HepG2 (cell line): ENCODE data around the gene IRF4. TPM values are rescaled to one million over a fixed set of nuclear protein-coding genes. Genes with fewer than 3 reads are reported as not detected.

Source experiments
- ATAC-seq: fragments of 200-7000 bp; cut with Tn5 transposase; 3 replicates; pipeline ENCODE4 v1.9.1; 2020; ENCODE audit warnings: mild to moderate bottlenecking, moderate library complexity
- BruUV-seq: library from RNA; stranded (reverse); fragments of 400-500 nt; replicated peaks from 2 replicates; lab custom pipeline; 2021; lab: Mats Ljungman, UMichigan
- CTCF ChIA-PET: fragments of 300-600 bp; formaldehyde crosslinking; extraction: SDS; loops from one replicate; lab custom pipeline; 2021; ENCODE audit warnings: low total read pairs, inconsistent platforms, low intra/inter-chr PET ratio; lab: Yijun Ruan, JAX
- POLR2A ChIA-PET: fragments of 350-600 bp; sonication (Branson Sonifier 250); formaldehyde crosslinking; loops from one replicate; lab custom pipeline; 2020; ENCODE audit warnings: antibody characterized with exemption, inconsistent platforms; lab: Yijun Ruan, JAX
- DNase-seq: peaks from one replicate; pipeline ENCODE4 v3.0.0-alpha.2; 2015; ENCODE audit warnings: low spot score
- FAIRE-seq: peaks from 3 replicates; lab custom pipeline; 2011; peaks lifted over from hg19 to GRCh38; lab: Jason Lieb, UNC
- H2AFZ ChIP-seq: one replicate; pipeline ENCODE4 v1.6.1; 2011; ENCODE audit warnings: low read length, inconsistent platforms
- H3K27ac ChIP-seq: fragments of 300-600 bp; 3 replicates; pipeline ENCODE4 v1.8.0; 2011; ENCODE audit warnings: mixed run types, mild to moderate bottlenecking, mixed read lengths, low read length, inconsistent platforms; ENCODE audit not compliant: insufficient read depth; ENCODE audit errors: extremely low read length
- H3K27me3 ChIP-seq, 2 experiments: fragments of 200-600 bp in 1 of 2; 2 replicates in 1 of 2; 3 replicates in 1 of 2; pipeline versions ENCODE4 v1.6.0 to v1.8.0; 2011; ENCODE audit warnings: low read length in 2 of 2, mild to moderate bottlenecking in 2 of 2, moderate library complexity in 2 of 2, inconsistent platforms in 1 of 2; ENCODE audit not compliant: insufficient read depth in 2 of 2, control insufficient read depth in 1 of 2
- H3K36me3 ChIP-seq, 2 experiments: fragments of 200-600 bp in 1 of 2; replicated peaks in 1 of 2; 2 replicates in 1 of 2; 3 replicates in 1 of 2; pipeline versions ENCODE4 v1.5.1 to v1.8.0; 2011; ENCODE audit warnings: low read length in 2 of 2, inconsistent platforms in 1 of 2; ENCODE audit not compliant: insufficient read depth in 2 of 2, control insufficient read depth in 1 of 2
- H3K4me1 ChIP-seq: 2 replicates; pipeline ENCODE4 v1.5.1; 2012; ENCODE audit warnings: low read length, inconsistent platforms; ENCODE audit not compliant: insufficient read depth
- H3K4me2 ChIP-seq: 2 replicates; pipeline ENCODE4 v1.6.0; 2011; ENCODE audit warnings: low read depth, low read length, inconsistent platforms
- H3K4me3 ChIP-seq, 3 experiments: fragments of 200-600 bp in 1 of 3; sonication (generic), shearing (Covaris generic) in 1 of 3; replicated peaks in 1 of 3; 2 replicates each; pipeline ENCODE4 v1.5.1; 2011 to 2016; ENCODE audit warnings: low read length in 3 of 3, inconsistent platforms in 2 of 3, low read depth in 2 of 3, mild to moderate bottlenecking in 2 of 3, control low read depth in 1 of 3, mixed read lengths in 1 of 3; ENCODE audit not compliant: insufficient read depth in 1 of 3
- H3K79me2 ChIP-seq: one replicate; pipeline ENCODE4 v1.6.1; 2011; ENCODE audit warnings: low read length, inconsistent platforms; ENCODE audit not compliant: insufficient read depth
- H3K9ac ChIP-seq: 2 replicates; pipeline ENCODE4 v1.6.0; 2011; ENCODE audit warnings: mild to moderate bottlenecking, low read depth, low read length, inconsistent platforms; ENCODE audit not compliant: insufficient read depth
- H3K9me3 ChIP-seq: 2 replicates; pipeline ENCODE4 v1.5.1; 2012; ENCODE audit warnings: mild to moderate bottlenecking, low read length
- H4K20me1 ChIP-seq: 2 replicates; pipeline ENCODE4 v1.6.0; 2011; ENCODE audit warnings: inconsistent platforms, mild to moderate bottlenecking, low read length, moderate library complexity; ENCODE audit not compliant: insufficient read depth
- AGO1 ChIP-seq: fragments of 200-400 bp; formaldehyde crosslinking; IDR thresholded peaks from 2 replicates; pipeline ENCODE4 v1.6.1; 2017; ENCODE audit warnings: mild to moderate bottlenecking, low read depth, low read length, moderate library complexity; ENCODE audit not compliant: poor library complexity, severe bottlenecking
- ATF4 ChIP-seq, 2 experiments: fragments of 450-650 bp in 1 of 2; sonication (generic) in 1 of 2; formaldehyde crosslinking; IDR thresholded peaks; 2 replicates each; pipeline versions ENCODE4 v1.5.0 to v1.8.0; 2020 to 2022; ENCODE audit warnings: mild to moderate bottlenecking in 1 of 2, missing genetic modification reagents in 1 of 2
- MEF2D ChIP-seq: sonication (generic); formaldehyde crosslinking; IDR thresholded peaks from 2 replicates; pipeline ENCODE4 v1.5.1; 2020; ENCODE audit warnings: mild to moderate bottlenecking, missing genetic modification reagents
- NCOA2 ChIP-seq: sonication (generic); formaldehyde crosslinking; IDR thresholded peaks from 2 replicates; pipeline ENCODE4 v1.8.0; 2022; ENCODE audit warnings: inconsistent platforms
- NFE2L1 ChIP-seq: sonication (generic); formaldehyde crosslinking; IDR thresholded peaks from 2 replicates; pipeline ENCODE4 v1.4.0; 2020; ENCODE audit warnings: missing genetic modification reagents, mild to moderate bottlenecking, borderline replicate concordance
- NONO ChIP-seq, 2 experiments: fragments of 450-650 bp in 1 of 2; sonication (generic) in 1 of 2; formaldehyde crosslinking in 1 of 2; IDR thresholded peaks in 1 of 2; conservative IDR thresholded peaks in 1 of 2; 2 replicates each; pipeline versions ENCODE4 v1.6.1 to v1.8.0; 2017 to 2022; ENCODE audit warnings: mild to moderate bottlenecking in 1 of 2, missing genetic modification reagents in 1 of 2, moderate library complexity in 1 of 2
- SCMH1 ChIP-seq: sonication (generic); formaldehyde crosslinking; IDR thresholded peaks from 2 replicates; pipeline ENCODE4 v1.9.0; 2021; ENCODE audit warnings: missing genetic modification reagents, mild to moderate bottlenecking, borderline replicate concordance
- SP140L ChIP-seq: sonication (generic); formaldehyde crosslinking; IDR thresholded peaks from 2 replicates; pipeline ENCODE4 v1.4.0; 2020; ENCODE audit warnings: missing genetic modification reagents, borderline replicate concordance
- XBP1 ChIP-seq: sonication (generic); formaldehyde crosslinking; IDR thresholded peaks from 2 replicates; pipeline ENCODE4 v1.5.0; 2020; ENCODE audit warnings: missing genetic modification reagents
- ZMAT5 ChIP-seq: sonication (generic); formaldehyde crosslinking; IDR thresholded peaks from 2 replicates; pipeline ENCODE4 v1.5.0; 2020; ENCODE audit warnings: mild to moderate bottlenecking, low read depth, missing genetic modification reagents, borderline replicate concordance
- ZMYM4 ChIP-seq: sonication (generic); formaldehyde crosslinking; IDR thresholded peaks from 2 replicates; pipeline ENCODE4 v1.8.1; 2023; ENCODE audit warnings: mild to moderate bottlenecking, missing genetic modification reagents
- ZNF382 ChIP-seq: sonication (generic); formaldehyde crosslinking; IDR thresholded peaks from 2 replicates; pipeline ENCODE4 v1.5.0; 2020; ENCODE audit warnings: missing genetic modification reagents, mild to moderate bottlenecking, borderline replicate concordance
- WGBS: methylation state at CpG from one replicate; pipeline ENCODE4 v1.1.6; 2017; ENCODE audit warnings: low lambda C conversion rate; 5-methylcytosine and 5-hydroxymethylcytosine counted together
- in situ Hi-C: cut with HindIII; loops from 2 replicates; pipeline ENCODE4 v1.10.0; 2017; ENCODE audit warnings: low pct_unique_long_range_greater_than_20kb; ENCODE audit not compliant: extremely low pct_ligation_motif_present
- intact Hi-C: fragments of 100-400 bp; cut with micrococcal nuclease; formaldehyde crosslinking; loops from one replicate; pipeline ENCODE4 v1.10.0; 2022; ENCODE audit not compliant: unreplicated experiment
- polyA plus RNA-seq, 8 experiments: library from polyadenylated mRNA; depleted of rRNA in 3 of 8; stranded (reverse) in 7 of 8; unstranded in 1 of 8; fragments of >200 nt; fragmentation: Illumina TruSeq in 4 of 8; extraction: Trizol in 4 of 8; gene quantifications; 2 replicates each; pipeline versions ENCODE4 v1.2.1 to v1.2.3, GENCODE V29; 2011 to 2016; ENCODE audit warnings: low read depth in 4 of 8, missing spikeins in 1 of 8, mixed read lengths in 1 of 8; ENCODE audit not compliant: insufficient read depth in 1 of 8
- total RNA-seq, 5 experiments: library from RNA; depleted of rRNA; stranded (reverse); fragments of >200 nt; fragmentation: Illumina TruSeq; extraction: Trizol; gene quantifications; 2 replicates each; pipeline ENCODE4 v1.2.3, GENCODE V29; 2016; ENCODE audit warnings: low read depth in 1 of 5
- TF ChIP-seq, protein P1 (sequence below): sonication (generic); formaldehyde crosslinking; IDR thresholded peaks from 2 replicates; pipeline ENCODE4 v1.4.0; 2020; ENCODE audit warnings: missing genetic modification reagents, borderline replicate concordance
- TF ChIP-seq, protein P2 (sequence below): sonication (generic); formaldehyde crosslinking; conservative IDR thresholded peaks from 2 replicates; pipeline ENCODE4 v1.8.0; 2022; ENCODE audit warnings: mild to moderate bottlenecking, moderate library complexity, missing genetic modification reagents

The IRF4 gene
- total and polyA plus RNA-seq, 2 of the 13 experiments (the other 11 are each of a cell fraction or from before 2014, with no cell fraction given): 0.07 to 0.09 TPM

GRCh38 chr6:403659-404655 is 12.4 kb downstream of the IRF4 start:
- whole genome bisulfite sequencing: 33% methylated on average over 19 of the region's 19 CpGs
- Histone ChIP-seq H3K27ac (no peak overlapping the region), H3K36me3 (no peaks in the 10 kb centered on the region), H2AFZ (no peak overlapping the region), H4K20me1 (no peaks in the 10 kb centered on the region), H3K79me2 (no peaks in the 10 kb centered on the region), H3K4me3 (no peak overlapping the region), H3K4me1 (peaks cover 9% of the 10 kb centered on the region; the same call in 1 of the 2 replicates), H3K27me3 (peaks cover 6 to 69% of the 10 kb centered on the region in 2 experiments), H3K9me3 (no peaks in the 10 kb centered on the region), H3K9ac (no peak overlapping the region), H3K4me2 (no peak overlapping the region)
- BruUV-seq: no TSS peak
- intact Hi-C loops: no loop called here
- DNase-seq: no peak
- POLR2A ChIA-PET: no interaction called here
- in situ Hi-C loops: no loop called here
- FAIRE-seq: no peak
- CTCF ChIA-PET: no interaction called here
- no peak for ATAC-seq
- no peak for TF ChIP-seq AGO1
- TF ChIP-seq NCOA2: no peak
- TF ChIP-seq, protein P1, sequence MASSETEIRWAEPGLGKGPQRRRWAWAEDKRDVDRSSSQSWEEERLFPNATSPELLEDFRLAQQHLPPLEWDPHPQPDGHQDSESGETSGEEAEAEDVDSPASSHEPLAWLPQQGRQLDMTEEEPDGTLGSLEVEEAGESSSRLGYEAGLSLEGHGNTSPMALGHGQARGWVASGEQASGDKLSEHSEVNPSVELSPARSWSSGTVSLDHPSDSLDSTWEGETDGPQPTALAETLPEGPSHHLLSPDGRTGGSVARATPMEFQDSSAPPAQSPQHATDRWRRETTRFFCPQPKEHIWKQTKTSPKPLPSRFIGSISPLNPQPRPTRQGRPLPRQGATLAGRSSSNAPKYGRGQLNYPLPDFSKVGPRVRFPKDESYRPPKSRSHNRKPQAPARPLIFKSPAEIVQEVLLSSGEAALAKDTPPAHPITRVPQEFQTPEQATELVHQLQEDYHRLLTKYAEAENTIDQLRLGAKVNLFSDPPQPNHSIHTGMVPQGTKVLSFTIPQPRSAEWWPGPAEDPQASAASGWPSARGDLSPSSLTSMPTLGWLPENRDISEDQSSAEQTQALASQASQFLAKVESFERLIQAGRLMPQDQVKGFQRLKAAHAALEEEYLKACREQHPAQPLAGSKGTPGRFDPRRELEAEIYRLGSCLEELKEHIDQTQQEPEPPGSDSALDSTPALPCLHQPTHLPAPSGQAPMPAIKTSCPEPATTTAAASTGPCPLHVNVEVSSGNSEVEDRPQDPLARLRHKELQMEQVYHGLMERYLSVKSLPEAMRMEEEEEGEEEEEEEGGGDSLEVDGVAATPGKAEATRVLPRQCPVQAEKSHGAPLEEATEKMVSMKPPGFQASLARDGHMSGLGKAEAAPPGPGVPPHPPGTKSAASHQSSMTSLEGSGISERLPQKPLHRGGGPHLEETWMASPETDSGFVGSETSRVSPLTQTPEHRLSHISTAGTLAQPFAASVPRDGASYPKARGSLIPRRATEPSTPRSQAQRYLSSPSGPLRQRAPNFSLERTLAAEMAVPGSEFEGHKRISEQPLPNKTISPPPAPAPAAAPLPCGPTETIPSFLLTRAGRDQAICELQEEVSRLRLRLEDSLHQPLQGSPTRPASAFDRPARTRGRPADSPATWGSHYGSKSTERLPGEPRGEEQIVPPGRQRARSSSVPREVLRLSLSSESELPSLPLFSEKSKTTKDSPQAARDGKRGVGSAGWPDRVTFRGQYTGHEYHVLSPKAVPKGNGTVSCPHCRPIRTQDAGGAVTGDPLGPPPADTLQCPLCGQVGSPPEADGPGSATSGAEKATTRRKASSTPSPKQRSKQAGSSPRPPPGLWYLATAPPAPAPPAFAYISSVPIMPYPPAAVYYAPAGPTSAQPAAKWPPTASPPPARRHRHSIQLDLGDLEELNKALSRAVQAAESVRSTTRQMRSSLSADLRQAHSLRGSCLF (CRISPR knock-in tag): no peak
- TF ChIP-seq ZMYM4: no peak
- TF ChIP-seq NFE2L1: no peak
- TF ChIP-seq ZNF382 (CRISPR knock-in tag): no peak
- TF ChIP-seq, protein P2, sequence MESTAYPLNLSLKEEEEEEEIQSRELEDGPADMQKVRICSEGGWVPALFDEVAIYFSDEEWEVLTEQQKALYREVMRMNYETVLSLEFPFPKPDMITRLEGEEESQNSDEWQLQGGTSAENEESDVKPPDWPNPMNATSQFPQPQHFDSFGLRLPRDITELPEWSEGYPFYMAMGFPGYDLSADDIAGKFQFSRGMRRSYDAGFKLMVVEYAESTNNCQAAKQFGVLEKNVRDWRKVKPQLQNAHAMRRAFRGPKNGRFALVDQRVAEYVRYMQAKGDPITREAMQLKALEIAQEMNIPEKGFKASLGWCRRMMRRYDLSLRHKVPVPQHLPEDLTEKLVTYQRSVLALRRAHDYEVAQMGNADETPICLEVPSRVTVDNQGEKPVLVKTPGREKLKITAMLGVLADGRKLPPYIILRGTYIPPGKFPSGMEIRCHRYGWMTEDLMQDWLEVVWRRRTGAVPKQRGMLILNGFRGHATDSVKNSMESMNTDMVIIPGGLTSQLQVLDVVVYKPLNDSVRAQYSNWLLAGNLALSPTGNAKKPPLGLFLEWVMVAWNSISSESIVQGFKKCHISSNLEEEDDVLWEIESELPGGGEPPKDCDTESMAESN (CRISPR knock-in tag): no peak
- TF ChIP-seq SCMH1 (CRISPR knock-in tag): no peak
- TF ChIP-seq XBP1: no peak
- no peak for TF ChIP-seq SP140L
- TF ChIP-seq MEF2D: no peak
- TF ChIP-seq ZMAT5 (CRISPR knock-in tag): no peak
- no peak for TF ChIP-seq ATF4 (CRISPR knock-in tag; IDR thresholded peaks at IDR 0.05)
- no peak for TF ChIP-seq NONO (IDR thresholded peaks at IDR 0.05)
- no peak for TF ChIP-seq NONO (CRISPR knock-in tag; conservative IDR thresholded peaks at IDR 0.05)
